ENCODE measurements around the gene TPK1.
"Not testable (repeated sequence)": the region's sequence is repeated elsewhere in the genome, so short reads cannot be mapped to it uniquely, and the experiment has no call there.

The TPK1 gene

GRCh38 chr7:144821067-144821466 is 14.8 kb downstream of the TPK1 start:
- no peak for DNase-seq

DNA sequence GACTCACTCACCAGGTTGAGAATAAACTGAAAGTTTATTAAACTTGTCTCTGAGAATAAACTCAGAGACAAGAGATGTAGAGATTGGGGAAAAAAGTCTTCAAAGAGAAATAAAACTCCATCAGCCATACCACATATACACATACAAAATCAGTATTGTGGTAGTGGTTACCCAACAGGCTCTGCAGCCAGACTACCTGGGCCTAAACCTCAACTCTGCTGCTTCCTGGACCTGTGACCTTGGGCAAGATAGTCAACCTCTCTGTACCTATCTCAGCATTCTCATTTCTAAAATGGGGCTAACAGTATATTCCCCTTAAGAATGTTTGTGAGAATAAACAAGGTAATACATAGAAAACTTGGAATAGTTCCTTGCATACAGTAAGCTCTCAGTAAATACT is 15.3 kb downstream of the TPK1 start:
- no peak for DNase-seq

DNA sequence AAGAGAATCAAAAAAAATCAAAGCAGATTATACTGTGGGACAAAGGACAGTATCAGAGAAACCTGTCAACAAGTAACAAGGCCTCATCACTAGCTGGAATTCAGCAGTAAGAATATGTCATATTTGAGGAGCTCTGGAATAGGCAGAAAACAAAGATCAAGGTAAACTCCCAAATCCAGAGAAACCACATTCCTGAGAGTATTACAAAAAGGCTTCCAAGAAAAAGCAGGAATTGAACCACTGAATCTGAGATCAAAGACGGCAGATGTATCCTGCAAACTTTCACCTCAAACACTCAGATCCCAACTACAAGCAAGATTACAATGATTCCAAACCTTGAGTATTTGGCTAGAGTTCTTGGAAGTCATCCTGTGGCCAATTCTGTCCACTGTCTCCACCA is 16.3 kb downstream of the TPK1 start:
- DNase-seq = no peak

DNA sequence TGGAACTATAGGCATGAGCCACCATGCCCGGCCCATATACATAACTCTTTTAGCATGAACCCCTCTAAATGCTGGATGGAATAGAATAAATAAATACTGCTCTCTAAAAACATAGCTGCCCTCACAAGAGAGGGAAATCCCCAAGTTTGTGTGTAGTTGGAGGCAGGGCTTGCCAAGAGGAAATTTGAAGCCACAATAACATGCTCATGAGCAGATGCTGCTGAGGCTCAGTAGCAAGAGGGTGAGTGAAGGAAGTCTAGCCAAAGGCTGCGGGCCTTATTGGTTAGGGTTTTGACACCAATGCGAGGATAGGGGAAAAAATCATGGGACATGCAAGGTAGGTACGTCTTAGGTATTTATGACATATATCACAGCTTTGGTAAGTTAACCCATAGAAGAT is 17.3 kb downstream of the TPK1 start:
- no peak for DNase-seq

GRCh38 chr7:144817001-144817400 is 18.9 kb downstream of the TPK1 start:
- DNase-seq = no peak

DNA sequence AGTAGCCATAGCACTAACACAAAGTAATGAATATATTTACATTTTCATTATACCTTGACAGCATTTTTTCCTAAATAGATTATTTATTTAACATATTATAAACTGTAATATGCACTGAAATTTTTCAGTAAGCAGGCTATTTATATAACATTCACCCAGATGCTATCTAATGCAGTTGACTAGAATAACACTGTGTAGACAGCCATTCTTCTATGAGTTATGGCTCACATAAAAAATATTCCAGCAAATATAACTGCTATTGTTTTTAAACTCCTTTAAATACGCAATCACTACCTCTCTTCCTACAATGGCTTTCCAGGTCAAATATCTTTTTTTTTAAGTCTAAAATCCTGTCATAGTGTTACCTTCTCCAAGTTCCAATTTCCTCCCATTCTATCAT is 21.6 kb downstream of the TPK1 start:
- no peak for DNase-seq

DNA sequence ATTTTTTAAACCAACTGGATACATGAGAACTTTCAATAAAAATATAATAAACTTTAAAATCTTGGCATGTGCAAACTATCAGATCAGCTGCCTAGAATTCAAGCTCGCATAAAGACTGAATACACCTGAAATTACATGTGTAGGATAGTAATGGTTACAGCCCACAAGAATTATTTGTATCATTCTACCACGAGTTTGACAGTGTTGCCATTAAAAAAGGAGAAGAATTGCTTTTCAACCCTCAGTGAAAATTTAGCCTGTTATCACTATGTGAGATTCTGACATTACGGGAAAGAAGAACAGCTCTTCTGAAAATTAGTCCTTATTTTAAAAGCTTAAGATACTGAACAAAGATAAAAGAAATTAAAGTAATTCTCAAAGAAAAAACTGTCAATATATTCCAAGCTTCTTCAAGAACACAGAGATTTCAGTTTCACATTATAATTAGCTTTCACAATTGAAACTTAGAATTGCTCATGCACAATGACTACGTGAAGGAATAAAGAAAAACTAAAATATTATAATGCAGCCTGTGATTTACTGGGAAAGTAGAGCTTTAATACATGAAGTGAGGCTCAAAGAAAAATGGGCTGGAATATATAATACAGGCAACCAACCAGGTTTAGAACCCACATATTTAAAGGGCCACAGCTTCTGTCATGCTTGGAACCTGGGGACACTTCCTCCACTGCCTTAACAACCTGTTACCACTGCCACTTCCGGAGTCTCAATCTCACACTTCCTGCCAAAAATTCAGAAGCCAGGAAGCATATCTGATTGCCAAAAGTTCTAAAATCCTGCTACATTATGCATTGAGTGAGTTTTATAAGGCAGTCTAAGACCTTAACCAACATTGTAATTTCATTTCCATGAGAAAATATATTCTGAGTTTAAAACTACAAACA is 23.2 kb downstream of the TPK1 start:
- DNase-seq = no peak

- DNase-seq = no peak
These were observed 30.1 kb downstream of the TPK1 start for GRCh38 chr7:144805627-144806239.

DNA sequence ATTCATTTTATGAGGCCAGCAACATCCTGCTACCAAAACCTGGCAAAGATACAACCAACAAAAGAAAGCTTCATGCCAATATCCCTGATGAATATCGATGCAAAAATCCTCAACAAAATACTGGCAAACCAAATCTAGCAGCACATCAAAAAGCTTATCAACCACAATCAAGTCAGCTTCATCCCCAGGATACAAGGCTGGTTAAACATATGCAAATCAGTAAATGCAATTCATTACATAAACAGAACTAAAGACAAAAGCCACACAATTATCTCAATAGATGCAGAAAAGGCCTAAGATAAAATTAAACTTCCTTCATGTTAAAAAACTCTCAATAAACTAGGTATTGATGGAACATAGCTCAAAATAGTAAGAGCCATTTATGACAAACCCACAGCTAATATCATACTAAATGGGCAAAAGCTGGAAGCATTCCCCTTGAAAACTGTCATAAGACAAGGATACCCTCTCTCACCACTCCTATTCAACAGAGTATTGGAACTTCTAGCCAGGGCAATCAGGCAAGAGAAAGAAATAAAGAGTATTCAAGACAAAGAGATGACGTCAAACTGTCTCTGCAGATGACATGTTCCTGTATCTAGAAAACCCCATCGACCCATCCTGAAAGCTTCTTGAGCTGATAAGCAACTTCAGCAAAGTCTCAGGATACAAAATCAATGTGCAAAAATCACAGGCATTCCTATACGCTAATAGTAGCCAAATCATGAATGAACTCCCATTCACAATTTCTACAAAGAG is 35.0 kb downstream of the TPK1 start:
- not testable (repeated sequence) for DNase-seq

DNA sequence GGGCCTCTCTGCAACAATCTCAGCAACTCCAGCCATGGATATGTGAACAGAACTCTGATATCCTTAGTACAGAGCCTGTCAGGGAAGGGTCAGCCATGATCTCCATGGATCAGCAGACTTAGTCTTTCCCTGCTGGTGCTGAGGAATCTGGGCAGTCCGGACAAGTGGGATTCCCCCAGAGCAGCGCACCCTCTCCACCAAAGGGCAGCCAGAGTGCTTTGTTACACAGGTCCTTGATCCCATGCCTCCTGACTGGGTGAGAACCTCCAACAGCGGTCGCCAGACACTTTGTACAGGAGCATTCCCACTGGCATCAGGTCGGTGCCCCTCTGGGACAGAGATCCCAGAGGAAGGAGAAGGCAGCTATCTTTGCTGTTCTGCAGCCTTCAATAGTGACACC is 38.9 kb downstream of the TPK1 start:
- no peak for DNase-seq

GRCh38 chr7:144792050-144792449 is 43.8 kb downstream of the TPK1 start:
- no peak for DNase-seq

DNA sequence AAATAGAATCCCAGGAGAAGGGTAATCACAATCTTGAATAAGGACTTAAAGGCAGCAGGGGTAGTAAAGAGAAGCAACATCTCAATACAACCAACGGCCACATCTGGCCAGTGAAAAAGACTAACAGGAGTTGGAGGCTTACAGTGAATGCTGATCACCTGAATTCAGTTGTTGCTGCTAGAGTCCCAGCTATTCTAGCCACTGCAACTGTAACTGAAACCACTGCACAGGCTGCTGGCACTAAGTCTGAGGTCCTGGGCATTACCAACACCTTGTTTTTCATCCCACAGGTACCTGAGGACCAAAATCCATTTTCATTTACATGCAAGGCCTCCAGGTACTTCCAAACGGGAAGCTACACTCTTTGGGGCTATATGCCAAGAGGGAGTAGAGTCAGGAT is 44.4 kb downstream of the TPK1 start:
- no peak for DNase-seq

GRCh38 chr7:144787127-144787526 is 48.7 kb downstream of the TPK1 start:
- DNase-seq = no peak

GRCh38 chr7:144786522-144786921 is 49.3 kb downstream of the TPK1 start:
- no peak for DNase-seq

DNA sequence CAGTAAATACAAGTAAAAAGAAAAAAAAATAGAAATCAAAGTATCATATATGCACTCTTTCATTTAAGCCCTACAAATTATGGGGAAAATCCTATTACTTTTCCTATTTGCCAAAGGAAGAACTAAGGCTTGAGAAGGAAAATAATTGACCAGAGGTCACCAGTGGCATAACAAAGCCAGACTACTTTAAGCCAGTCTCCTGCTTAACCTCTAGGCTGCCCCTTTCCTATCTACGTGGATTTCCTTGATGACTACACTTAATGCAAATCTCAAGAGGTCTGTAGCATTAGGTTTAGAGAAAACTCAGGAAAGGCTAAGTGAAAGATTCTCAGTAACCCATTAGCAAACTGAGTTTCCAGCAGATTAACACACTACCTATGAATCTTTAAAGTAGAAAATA is 49.8 kb downstream of the TPK1 start:
- no peak for DNase-seq

DNA sequence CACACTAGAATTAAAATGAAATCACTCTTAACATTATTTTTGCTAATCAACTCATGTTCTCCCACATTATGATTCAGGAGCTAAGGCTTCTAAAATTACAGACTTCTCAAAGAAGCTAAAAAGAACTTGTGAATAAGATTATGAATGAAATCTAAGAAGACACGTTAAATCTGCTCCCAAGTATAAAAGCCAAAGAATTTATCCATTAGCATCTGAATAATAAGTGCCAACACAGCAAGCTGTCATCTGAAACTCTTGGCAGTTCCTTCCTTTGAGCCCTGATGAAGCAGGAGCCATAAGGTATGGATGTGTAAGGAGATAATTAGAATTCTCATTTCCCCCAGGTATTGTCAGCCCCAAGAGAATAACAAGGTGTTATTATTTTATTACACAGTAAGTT is 50.3 kb downstream of the TPK1 start:
- DNase-seq = no peak

DNA sequence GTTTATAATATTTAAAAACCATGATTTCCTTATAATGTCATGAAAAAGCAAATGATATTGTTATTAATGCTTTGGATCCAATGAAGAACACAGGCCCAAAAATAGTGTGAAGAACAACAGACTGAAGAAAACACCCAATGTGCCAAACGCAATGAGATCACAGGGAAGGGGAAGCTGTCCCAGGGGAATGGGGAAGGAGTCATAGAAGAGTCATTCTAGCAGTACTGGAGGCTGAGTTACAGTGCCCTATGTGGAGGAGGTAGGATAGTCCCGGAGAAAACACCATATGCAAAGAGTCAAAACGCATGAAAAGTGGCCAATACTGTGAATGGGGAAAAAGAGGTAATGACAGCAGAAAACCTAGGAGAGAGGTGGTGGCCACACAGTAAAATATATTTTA is 50.9 kb downstream of the TPK1 start:
- DNase-seq = no peak

GRCh38 chr7:144784441-144784840 is 51.4 kb downstream of the TPK1 start:
- DNase-seq = no peak

GRCh38 chr7:144782883-144783282 is 53.0 kb downstream of the TPK1 start:
- DNase-seq = no peak

- DNase-seq = no peak
These were observed 55.7 kb downstream of the TPK1 start for GRCh38 chr7:144780071-144780608.

DNA sequence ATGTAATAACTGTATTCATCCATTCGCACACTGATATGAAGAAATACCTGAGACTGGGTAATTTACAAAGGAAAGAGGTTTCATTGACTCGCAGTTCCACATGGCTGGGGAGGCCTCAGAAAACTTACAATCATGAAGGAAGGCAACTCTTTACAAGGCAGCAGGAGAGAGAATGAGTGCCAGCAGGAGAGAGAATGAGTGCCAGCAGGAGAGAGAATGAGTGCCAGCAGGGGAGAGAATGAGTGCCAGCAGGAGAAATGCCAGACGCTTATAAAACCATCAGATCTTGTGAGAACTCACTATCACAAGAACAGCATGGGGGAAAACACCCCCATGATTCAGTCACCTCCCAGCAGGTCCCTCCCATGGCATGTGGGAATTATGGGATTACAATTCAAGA is 58.0 kb downstream of the TPK1 start:
- DNase-seq = not testable (repeated sequence)

- DNase-seq = no peak
These were observed 58.6 kb downstream of the TPK1 start for GRCh38 chr7:144777005-144777839.

DNA sequence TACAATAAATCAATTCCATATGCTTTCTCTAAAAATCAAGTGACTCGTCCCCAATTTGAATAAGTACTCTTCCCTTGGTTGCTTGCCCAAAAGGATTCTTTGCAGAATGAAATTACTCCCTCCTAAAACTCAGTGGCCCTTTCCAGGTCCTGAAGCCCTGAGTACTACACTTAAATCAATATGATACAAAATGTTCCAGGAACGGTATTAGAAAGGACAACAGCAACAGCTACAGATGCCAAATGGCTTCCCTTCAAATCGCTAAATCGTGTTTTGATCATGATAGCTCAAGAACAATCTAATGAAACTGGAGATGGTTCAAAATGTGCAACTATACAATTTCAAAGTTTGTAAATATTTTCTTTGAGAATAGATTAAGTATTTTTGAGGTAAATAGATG is 59.4 kb downstream of the TPK1 start:
- DNase-seq = no peak
